Measurements from ENCODE around the gene SCNN1A. TPM values are rescaled to one million over a fixed set of nuclear protein-coding genes. Genes with fewer than 3 reads are reported as not detected.

Gene SCNN1A
- polyA plus RNA-seq (2012; ENCODE audit: insufficient read length, low read depth) = 1.4 TPM

- TF ChIP-seq SIN3A (IDR thresholded peaks at IDR 0.05; ENCODE audit: borderline replicate concordance, insufficient read depth, low read length) (no peak), TAF1 (IDR thresholded peaks at IDR 0.05; ENCODE audit: borderline replicate concordance, insufficient read depth, low read length) (no peak), POLR2AphosphoS5 (IDR thresholded peaks at IDR 0.05; ENCODE audit: low read depth, low read length) (no peak), REST (IDR thresholded peaks at IDR 0.05; ENCODE audit: insufficient read depth in 1 of 2, low read depth in 2 of 2, low read length in 2 of 2) (no peak), FOXP2 (optimal IDR thresholded peaks at IDR 0.05; ENCODE audit: borderline replicate concordance, extremely low read depth, extremely low read length, insufficient read depth) (no peak)
Observed at GRCh38 chr12:6375269-6376078, at the start of gene SCNN1A. Gene SCNN1A (minus strand): TSS chr12:6375563. CDS start chr12:6374783, 780 bp downstream.

GRCh38 chr12:6424866-6425265 lies 49.5 kb upstream of the SCNN1A start:
- TF ChIP-seq TAF1 (IDR thresholded peaks at IDR 0.05; ENCODE audit: borderline replicate concordance, insufficient read depth, low read length) (no peak), SIN3A (IDR thresholded peaks at IDR 0.05; ENCODE audit: borderline replicate concordance, insufficient read depth, low read length) (no peak), FOXP2 (optimal IDR thresholded peaks at IDR 0.05; ENCODE audit: borderline replicate concordance, extremely low read depth, extremely low read length, insufficient read depth) (no peak), REST (IDR thresholded peaks at IDR 0.05; ENCODE audit: insufficient read depth in 1 of 2, low read depth in 2 of 2, low read length in 2 of 2) (no peak), POLR2AphosphoS5 (IDR thresholded peaks at IDR 0.05; ENCODE audit: low read depth, low read length) (no peak)

- no peak for TF ChIP-seq FOXP2 (optimal IDR thresholded peaks at IDR 0.05; ENCODE audit: borderline replicate concordance, extremely low read depth, extremely low read length, insufficient read depth)
- no peak for TF ChIP-seq TAF1 (IDR thresholded peaks at IDR 0.05; ENCODE audit: borderline replicate concordance, insufficient read depth, low read length)
- TF ChIP-seq POLR2AphosphoS5 (IDR thresholded peaks at IDR 0.05; ENCODE audit: low read depth, low read length) = no peak
- no peak for TF ChIP-seq SIN3A (IDR thresholded peaks at IDR 0.05; ENCODE audit: borderline replicate concordance, insufficient read depth, low read length)
- TF ChIP-seq REST (IDR thresholded peaks at IDR 0.05; ENCODE audit: insufficient read depth in 1 of 2, low read depth in 2 of 2, low read length in 2 of 2) = no peak
Observed at GRCh38 chr12:6424008-6424347, 48.6 kb upstream of the SCNN1A start.

- peak; percentile 15; the same call in 1 of the 2 replicates for TF ChIP-seq TAF1 (IDR thresholded peaks at IDR 0.05; ENCODE audit: borderline replicate concordance, insufficient read depth, low read length)
- no peak for TF ChIP-seq REST (IDR thresholded peaks at IDR 0.05; ENCODE audit: insufficient read depth in 1 of 2, low read depth in 2 of 2, low read length in 2 of 2)
Observed at GRCh38 chr12:6423267-6424007, 48.1 kb upstream of the SCNN1A start.

All from PFSK-1 (cell line).